GM19397 (cell line): ENCODE results near the gene RPTOR.
"Not testable (repeated sequence)": the region's sequence is repeated elsewhere in the genome, so short reads cannot be mapped to it uniquely, and the experiment has no call there.

ENCODE experiments used
- ATAC-seq: cut with Tn5 transposase; IDR thresholded peaks from one replicate; pipeline ENCODE4 v1.9.1; 2021; ENCODE audit warnings: mild to moderate bottlenecking, moderate library complexity; ENCODE audit not compliant: unreplicated experiment

RPTOR gene, protein sequence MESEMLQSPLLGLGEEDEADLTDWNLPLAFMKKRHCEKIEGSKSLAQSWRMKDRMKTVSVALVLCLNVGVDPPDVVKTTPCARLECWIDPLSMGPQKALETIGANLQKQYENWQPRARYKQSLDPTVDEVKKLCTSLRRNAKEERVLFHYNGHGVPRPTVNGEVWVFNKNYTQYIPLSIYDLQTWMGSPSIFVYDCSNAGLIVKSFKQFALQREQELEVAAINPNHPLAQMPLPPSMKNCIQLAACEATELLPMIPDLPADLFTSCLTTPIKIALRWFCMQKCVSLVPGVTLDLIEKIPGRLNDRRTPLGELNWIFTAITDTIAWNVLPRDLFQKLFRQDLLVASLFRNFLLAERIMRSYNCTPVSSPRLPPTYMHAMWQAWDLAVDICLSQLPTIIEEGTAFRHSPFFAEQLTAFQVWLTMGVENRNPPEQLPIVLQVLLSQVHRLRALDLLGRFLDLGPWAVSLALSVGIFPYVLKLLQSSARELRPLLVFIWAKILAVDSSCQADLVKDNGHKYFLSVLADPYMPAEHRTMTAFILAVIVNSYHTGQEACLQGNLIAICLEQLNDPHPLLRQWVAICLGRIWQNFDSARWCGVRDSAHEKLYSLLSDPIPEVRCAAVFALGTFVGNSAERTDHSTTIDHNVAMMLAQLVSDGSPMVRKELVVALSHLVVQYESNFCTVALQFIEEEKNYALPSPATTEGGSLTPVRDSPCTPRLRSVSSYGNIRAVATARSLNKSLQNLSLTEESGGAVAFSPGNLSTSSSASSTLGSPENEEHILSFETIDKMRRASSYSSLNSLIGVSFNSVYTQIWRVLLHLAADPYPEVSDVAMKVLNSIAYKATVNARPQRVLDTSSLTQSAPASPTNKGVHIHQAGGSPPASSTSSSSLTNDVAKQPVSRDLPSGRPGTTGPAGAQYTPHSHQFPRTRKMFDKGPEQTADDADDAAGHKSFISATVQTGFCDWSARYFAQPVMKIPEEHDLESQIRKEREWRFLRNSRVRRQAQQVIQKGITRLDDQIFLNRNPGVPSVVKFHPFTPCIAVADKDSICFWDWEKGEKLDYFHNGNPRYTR (N-terminal part only)

DNA sequence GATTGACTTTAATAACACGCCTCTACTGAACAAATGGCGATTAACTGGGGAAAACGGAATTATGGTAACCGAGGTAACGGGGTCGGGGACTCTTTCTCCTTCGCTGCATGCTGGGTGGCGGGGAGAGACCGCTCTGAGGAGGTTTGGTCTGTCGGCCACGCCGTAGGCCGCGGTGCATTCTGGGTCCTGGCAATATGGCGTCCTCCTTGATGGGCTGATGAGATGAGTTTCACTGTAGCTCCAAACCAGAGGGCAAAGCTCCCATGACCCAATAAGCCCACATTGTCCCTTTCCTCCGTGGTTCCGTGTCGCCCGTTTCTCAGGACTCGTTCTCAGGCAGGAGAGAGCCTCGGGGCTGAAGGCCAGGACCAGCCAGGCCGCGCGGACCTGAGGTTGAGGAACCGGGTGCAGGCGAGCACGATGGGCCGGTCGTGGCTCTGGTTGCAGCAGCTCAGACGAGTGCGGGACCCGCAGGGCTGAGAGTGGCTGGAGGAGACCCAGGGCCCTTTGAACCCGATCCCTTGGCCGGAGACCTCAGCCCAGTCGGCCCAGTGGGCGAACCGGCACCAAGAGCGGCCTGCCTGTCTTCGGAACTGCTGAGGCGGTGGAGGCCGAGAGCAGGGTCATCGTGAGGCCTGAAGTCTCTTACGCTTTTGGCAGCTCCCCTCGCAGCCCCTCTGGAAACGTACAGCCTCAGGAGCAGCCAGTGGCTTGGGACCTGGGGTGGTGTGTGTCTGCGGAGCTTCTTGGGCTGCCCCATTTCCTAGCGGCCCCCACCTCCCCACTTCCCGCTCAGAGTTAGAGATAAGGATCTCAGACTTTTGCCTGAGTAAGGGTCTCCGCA is at the start of gene RPTOR:
RPTOR (plus strand) TSS at position 184 of the 844 bp plus-strand sequence. CDS start 792 bp downstream, outside the sequence.
- ATAC-seq = no peak

DNA sequence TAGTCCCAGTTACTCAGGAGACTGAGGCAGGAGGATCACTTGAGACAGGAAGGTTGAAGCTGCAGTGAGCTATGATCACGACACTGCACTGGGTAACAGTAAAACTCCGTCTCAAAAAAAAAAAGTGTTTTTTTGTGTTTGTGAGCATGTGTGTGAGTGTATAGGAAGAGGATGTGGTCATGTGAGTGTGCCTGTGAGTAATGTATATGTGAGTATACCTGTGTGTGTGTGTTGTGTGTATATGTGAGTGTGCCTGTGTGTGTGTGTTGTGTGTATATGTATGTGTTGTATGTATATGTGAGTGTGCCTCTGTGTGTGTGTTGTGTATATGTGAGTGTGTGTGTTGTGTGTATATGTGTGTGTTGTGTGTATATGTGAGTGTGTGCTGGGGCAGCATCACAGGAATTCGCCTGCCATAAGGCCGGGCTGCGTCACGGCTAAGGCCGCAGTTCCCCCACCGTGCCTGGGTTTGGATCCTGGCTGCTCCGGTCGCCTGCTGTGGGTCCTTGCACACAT is 46.9 kb upstream of the RPTOR start:
- no peak for ATAC-seq

DNA sequence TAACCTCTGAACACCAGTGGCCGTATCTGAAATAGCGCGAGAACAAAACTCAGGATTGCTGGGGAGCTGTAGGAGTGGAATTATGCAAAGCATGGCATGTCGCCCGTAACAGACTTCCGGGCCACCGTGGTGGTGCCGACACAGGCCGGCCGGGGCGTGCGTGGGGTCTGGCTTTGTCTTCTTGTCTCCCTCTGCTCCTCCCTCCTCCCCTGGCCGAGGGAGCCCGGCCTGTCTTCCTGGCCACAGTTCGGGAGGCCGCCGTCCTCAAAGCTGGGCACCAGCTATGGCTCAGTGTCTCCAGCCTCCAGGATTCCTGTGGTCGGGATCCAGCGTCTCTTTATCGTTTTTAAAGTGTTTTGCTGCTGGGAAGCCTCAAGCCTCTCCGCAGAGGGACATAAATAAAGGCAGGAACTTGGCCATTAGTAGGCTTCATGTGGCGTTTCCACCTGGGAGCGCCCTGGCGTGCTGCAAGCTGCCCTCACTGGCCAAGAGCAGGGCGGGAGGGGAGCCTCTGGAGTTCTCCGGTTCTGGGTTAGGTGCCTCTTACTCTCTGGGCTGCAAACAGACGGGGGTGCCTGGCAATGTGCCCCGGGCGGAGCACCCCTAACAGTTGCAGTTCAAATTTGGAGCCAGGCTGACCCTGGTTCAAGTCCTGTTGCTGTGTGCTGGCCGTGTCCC is 46.3 kb upstream of the RPTOR start:
- no peak for ATAC-seq

DNA sequence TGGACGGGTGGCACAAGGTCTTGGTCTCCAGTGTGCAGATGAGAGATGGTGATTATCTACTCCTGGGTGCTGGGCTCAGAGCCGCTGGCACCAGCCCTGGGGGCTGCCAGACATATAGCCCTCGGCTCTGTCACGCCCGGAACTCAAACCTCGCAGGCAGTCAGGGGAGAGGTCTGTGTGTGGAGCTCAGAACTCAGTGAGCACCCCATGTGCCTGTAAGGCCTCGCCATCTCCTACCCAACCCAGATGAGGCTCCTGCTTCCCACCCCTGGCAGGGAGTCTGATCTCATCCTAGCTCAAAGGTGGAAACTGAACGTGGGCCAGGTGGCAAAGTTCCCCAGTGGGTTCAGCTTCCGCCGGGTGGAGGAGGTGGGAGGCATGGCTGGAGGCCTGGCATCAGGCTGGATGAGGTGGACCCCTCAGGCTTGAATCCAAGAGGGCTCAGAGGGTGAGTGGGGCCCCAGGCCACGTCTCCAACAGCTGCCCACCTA is 45.7 kb upstream of the RPTOR start:
- no peak for ATAC-seq

DNA sequence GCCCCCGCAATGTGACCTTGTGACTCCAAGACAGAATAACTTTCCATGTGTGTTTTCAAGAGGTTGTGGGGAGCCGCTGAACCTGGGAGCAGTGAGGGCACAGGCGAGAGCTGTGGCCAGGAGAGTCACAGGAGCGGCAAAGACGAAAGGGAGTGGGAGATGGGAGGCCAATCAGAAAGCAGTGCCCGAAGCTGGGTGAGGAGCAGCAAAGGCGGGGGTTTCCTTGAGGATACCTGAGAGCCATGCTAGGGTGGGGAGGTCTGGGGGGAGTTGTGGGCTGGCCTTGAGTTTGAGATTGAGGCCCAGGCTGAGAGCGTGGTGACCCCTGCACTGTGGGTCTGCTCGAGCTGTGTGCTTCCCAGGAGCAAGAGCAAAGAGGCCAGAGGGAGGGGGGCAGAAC is 45.1 kb upstream of the RPTOR start:
- ATAC-seq = no peak

DNA sequence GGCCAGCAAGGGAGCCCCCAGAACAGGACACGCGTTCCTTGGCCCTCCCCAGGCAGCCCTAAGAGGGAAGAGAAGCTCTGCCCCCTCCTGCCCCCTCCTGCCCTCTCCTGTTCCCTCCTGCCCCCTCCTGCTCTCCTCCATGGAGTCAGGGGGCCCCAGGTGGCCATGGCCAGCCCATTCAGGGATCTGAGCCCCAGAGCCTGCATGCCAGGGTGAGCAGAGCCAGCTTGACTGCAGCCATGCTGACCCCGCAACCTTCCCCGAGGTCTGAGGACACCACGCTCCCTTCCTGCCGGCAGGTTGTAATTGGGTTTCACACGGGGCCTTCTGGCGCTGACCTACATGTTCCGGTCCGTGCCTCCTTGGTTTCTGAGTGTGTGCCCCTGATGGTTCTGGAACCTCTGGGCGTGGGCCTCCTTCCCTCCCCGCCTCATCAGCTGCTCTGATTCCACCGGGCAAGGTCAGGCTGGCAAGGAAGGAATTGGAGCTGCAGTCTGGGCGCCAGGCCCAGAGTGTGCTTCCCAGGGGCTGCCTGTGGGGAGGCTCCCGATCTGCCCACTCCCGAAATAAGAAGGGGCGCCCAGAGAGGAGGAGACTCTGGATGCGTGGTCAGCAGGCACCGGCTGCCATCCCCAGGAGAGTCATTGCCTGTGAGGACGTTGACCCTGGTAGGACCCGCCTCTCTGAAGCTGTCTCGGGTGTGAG is 44.5 kb upstream of the RPTOR start:
- no peak for ATAC-seq

DNA sequence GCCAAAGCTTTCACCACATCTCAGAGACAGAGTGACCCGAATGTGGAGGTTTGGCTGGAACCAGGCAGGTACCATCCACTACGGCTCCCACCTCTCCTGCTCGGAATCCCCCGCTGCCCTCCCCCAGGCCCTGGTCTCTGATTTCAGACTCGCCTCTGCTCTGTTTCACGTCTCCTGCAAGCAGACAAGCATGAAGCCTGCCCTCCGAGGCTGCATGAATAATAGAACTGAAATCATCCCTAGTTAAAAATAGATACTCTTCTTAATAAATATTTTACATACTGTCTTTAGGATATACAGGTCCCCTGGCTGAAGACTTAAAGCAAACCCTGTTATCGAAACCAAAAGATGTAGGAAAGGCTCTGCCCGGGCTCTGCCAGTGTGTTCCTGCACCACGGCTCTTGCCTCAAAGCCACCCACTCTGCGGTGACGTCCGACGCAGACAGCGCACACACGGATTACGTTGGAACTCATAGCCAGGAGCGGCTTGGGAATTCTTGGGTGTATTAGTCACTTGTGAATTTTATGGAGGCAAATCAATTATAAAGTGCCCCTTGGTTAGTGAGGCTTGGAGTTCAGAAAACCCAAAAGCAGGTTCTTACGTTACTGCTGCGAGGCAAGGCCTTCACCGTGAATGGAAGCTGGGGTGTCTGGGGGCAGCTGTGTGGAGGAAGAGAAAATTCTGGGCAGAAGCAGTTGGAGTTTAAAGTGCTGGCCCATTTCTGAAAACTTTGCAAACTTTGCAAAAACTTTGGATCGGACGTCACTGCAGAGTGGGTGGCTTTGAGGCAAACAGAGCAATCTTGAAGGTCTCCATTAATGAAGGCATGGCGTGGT is 42.7 kb upstream of the RPTOR start:
- no peak for ATAC-seq

DNA sequence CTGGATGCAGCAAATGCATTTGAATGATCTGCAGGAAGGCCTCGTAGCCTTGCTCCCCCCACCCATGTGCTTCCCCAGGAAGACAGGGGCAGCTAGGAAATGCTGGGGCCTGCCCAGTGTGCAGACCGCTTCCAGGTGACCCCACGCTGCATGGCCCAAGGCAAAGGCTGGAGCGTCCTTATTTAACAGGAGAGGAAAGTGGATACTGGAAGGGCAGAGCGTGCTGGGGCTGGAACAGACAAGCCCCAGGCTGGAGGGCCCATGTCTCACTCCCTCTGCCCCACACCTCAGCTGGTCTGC is 42.1 kb upstream of the RPTOR start:
- ATAC-seq = no peak

DNA sequence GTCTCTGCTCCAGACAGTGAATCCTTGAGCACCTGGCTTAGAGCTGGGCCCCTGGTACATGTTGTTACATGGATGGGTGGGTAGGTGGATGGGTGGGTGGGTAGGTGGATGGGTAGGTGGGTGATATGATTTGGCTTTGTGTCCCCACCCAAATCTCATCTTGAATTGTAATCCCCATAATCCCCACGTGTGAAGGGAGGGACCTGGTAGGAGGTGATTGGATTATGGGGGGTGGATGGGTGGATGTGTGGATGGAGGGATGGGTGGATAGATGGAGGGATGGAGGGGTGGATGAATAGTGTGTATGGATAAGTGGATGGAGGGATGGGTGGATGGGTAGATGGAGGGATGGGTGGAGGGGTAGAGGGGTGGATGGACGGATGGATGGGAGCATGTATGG is 41.6 kb upstream of the RPTOR start:
- no peak for ATAC-seq

DNA sequence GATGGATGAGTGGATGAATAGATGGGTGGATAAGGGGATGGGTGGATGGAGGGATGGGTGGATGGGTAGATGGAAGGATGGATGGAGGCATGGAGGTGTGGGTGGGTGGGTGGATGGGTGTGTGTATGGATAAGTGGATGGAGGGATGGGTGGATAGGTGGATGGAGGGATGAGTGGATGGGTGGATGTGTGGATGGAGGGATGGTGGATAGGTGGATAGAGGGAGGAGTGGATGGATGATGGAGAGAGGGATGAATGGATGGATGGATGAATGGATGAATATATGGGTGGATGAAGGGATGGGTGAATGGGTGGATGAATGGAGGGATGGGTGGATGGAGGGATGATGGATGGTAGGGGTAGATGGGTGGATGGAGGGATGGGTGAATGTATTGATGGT is 40.7 kb upstream of the RPTOR start:
- no peak for ATAC-seq

DNA sequence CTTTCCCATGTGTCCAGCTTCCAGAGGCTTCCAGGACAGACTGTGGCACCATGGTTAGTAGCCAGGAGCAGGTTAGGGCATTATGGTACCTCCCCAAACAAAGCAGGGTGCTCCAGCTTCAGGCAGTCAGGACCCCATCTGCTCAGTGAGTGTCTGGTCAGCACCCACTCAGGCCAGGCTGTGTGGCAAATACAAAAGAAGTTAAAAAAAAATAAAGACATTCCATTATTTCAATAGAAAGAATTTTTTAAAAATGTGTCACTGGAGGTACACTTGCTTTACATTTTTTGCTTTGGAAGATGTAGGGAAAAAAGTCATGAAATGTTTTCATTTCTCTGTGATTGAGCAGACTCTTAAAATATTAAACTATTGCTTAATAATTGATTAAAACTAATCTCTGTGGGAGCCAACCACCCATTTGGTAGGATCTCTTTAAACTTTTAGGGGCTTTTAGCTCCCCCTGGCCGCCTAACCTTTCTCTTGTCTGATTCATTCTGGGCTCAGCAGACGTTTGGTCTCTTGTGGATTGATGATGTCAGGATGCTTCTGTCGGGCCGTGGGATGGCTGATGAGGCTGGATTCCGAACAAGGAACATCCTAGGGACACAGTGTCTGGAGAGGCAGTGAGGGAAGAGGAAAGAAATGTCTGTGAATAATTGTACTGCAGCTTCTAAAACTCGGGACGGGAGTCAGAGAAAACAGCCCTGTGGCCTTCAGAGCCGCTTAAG is 39.8 kb upstream of the RPTOR start:
- no peak for ATAC-seq

DNA sequence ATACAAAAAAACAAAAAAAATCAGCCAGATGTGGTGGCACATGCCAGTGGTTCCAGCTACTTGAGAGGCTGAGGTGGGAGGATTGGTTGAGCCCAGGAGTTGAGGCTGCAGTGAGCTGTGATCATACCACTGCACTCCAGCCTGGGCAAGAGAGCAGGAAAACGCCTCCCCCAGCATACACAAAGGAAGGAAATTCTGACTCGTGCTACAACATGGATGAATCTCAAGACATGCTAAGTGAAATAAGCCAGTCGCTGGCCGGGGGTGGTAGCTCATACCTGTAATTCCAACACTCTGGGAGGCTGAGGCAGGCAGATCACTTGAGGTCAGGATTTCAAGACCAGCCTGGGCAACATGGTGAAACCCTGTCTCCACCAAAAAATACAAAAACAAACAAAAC is 37.5 kb upstream of the RPTOR start:
- not testable (repeated sequence) for ATAC-seq

DNA sequence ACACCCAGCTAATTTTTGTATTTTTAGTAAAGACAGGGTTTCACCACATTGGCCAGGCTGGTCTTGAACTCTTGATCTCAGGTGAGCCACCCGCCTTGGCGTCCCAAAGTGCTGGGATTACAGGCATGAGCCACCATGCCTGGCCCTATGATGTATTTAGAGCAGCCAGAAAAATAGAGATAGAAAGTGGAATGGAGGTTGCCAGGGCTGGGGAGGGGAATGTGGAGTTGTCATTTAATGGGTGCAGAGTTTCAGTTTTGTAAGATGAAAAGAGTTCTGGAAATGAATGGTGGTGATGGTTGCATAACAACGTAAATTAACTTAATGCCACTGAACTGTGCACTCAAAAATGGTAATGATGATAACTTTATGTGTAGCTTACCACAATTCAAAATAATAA is 36.7 kb upstream of the RPTOR start:
- no peak for ATAC-seq

DNA sequence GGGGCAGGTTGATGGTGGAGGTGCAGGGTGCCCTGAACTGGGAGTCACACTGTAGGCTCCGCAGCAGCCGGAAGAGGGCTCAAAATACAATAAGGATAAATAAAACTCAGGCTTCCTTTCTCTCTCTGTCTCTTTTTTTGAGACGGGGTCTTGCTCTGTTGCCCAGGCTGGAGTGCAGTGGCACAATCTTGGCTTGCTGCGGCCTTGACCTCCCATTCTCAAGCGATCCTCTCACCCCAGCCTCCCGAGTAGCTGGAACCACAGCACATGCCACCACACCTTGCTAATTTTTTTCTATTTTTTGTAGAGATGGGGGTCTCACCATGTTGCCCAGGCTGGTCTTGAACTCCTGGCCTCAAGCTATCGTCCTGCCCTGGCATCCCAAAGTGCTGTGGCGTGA is 35.3 kb upstream of the RPTOR start:
- ATAC-seq = no peak

DNA sequence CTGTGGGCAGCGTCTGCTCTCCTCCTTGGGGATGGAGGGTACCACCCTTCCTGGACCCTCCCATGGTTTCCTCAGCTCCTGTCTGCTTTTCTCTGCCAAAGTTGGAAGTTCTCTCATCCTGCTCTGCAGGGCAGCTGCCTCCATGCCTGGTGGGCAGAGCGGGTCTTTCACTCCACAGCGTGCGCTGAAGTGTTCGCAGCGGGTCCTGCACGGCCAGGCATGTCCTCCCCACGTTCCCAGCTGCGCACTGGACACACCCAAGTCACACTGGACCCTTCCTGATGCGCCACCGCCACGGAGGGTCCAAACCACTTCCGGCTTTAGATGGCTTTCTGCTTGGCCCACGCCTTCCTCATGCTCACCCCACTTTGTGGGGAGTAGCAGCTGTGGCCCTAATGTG is 34.5 kb upstream of the RPTOR start:
- ATAC-seq = no peak

DNA sequence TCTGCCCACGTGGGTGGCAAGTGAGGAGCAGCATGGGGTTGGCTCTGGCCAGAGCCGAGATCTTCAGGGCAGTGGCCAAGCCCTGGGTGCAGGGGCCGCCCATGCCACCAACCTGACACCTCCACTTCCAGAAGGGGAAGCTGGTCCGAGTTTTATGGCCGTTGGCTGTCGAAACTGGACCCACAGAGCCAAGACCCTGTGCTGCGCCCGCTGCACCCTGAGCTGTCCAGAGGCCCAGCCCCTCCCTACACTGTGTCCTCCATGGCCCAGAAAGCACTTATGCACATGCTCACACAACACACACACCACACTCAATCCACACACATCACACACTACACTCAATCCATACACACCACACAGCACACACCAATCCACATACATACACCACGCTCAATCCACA is 33.9 kb upstream of the RPTOR start:
- ATAC-seq = no peak

DNA sequence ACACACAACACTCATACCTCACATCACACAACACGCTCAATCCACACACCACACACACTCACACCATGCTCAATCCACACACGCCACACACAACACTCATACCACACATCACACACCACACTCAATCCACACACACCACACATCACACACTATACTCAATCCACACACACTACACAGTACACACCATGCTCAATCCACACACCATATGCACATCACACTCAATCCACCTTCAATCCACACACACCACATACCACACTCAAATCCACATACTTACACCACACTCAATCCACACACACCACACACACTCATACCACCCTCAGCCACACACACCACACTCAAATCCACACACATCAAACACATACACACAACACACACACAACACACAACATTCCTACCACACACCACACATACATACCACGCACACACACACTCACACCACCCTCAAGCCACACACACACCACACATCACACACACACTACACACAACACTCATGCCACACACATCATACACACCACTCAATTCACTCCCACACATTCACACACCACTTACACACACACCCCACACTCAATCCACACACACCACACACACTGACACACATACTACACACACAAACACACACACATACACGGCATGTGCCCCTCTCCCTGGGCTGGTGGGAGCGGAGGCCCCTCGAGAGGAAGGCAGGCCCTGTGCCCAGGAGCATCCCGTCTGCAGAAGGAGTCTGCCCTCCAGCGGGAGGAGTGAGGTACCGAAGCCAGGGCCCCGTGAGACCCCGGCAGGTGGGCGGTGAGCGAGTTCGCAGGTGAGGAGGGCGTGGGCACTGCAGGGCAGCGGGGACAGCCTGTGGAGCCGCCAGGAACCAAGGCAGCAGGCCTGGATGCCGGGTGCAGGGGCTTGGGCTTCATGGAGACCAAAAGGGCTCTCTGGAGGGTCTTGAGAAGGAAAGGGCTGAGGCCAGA is 33.1 kb upstream of the RPTOR start:
- ATAC-seq = no peak
